ENCODE measurements around the gene NEU4. TPM values are rescaled to one million over a fixed set of nuclear protein-coding genes. Genes with fewer than 3 reads are reported as not detected.

Gene NEU4
- total and polyA plus RNA-seq, 9 of the 15 experiments (the other 6 are each of a cell fraction or from before 2014, with no cell fraction given), result 0.01 to 0.40 TPM; not detected in 7

- no peak overlapping the region for H2AFZ ChIP-seq (ENCODE audit: low read depth, low read length)
- no peaks in the 10 kb centered on the region for H4K20me1 ChIP-seq (replicated peaks; ENCODE audit: control insufficient read depth, insufficient read depth, low read length)
- CTCF ChIA-PET (ENCODE audit: low intra/inter-chr PET ratio), result no interaction called here
- H3K4me1 ChIP-seq (replicated peaks in 1 of 2; ENCODE audit: control insufficient read depth in 2 of 2, insufficient read depth in 2 of 2, low read length in 2 of 2), result peaks cover 0 to 73% of the 10 kb centered on the region in 2 experiments; a peak in 3 of 5 replicates
- H3K36me3 ChIP-seq (ENCODE audit: control insufficient read depth, insufficient read depth, low read length), result no peaks in the 10 kb centered on the region
- in situ Hi-C loops (cut with MboI), result no loop called here
- FAIRE-seq, result no peak
- WGBS (ENCODE audit: insufficient coverage, low coverage, missing lambda C conversion rate), result 30% methylated on average over 15 of the region's 48 CpGs
- peak overlapping the region in 1 of 2 experiments; percentile 6; a peak in 2 of 4 replicates for H3K9ac ChIP-seq (ENCODE audit: insufficient read depth in 1 of 2, low read depth in 2 of 2, low read length in 2 of 2)
- no peaks in the 10 kb centered on the region for H3K9me3 ChIP-seq (replicated peaks; ENCODE audit: control insufficient read depth, insufficient read depth, low read depth, low read length)
- BruUV-seq (replicated peaks), result no TSS peak
- no peaks in the 10 kb centered on the region for H3K27me3 ChIP-seq (ENCODE audit: control insufficient read depth in 2 of 2, insufficient read depth in 2 of 2, low read length in 2 of 2)
- POLR2A ChIA-PET, result interaction anchor here (0.6 kb wide), 1 partner anchor 22 kb away, joined by 3 read pairs; no protein-coding TSS in a partner anchor
- intact Hi-C loops (cut with micrococcal nuclease), result no loop called here
- H3K79me2 ChIP-seq (ENCODE audit: control insufficient read depth, insufficient read depth, low read length), result no peaks in the 10 kb centered on the region
- no peak overlapping the region for H3K4me3 ChIP-seq
- H3K9me1 ChIP-seq (ENCODE audit: control insufficient read depth, insufficient read depth, low read length), result no peaks in the 10 kb centered on the region
- no peak overlapping the region for H3K27ac ChIP-seq (ENCODE audit: extremely low read depth, low read depth, low read length)
- DNase-seq (ENCODE audit: extremely low read depth in 1 of 4, low spot score in 3 of 4), result no peak
- H3K4me2 ChIP-seq (ENCODE audit: insufficient read depth, low read length), result no peak overlapping the region
- TF ChIP-seq KDM1A (IDR thresholded peaks at IDR 0.05), result no peak
- TF ChIP-seq GABPB2 (CRISPR knock-in tag; conservative IDR thresholded peaks at IDR 0.05), result no peak
- TF ChIP-seq HNRNPL (IDR thresholded peaks at IDR 0.05; ENCODE audit: low read depth, low read length), result 0 out of 2 replicates have a peak, but pooled peaks have one; percentile 35
- peak; percentile 83 for TF ChIP-seq ZBTB33 (CRISPR knock-in tag; IDR thresholded peaks at IDR 0.05)
- no peak for TF ChIP-seq ETV6 (IDR thresholded peaks at IDR 0.05; ENCODE audit: borderline replicate concordance in 1 of 2, low read depth in 2 of 2, low read length in 1 of 2)
- TF ChIP-seq ETV6 (CRISPR knock-in tag; IDR thresholded peaks at IDR 0.05; ENCODE audit: borderline replicate concordance), result no peak
- TF ChIP-seq ZNF518B (CRISPR knock-in tag; IDR thresholded peaks at IDR 0.05), result no peak
- no peak for TF ChIP-seq FOXJ3 (CRISPR knock-in tag; IDR thresholded peaks at IDR 0.05)
- TF ChIP-seq EHMT2 (IDR thresholded peaks at IDR 0.05), result no peak
- TF ChIP-seq THRAP3 (IDR thresholded peaks at IDR 0.05; ENCODE audit: borderline replicate concordance), result no peak
- TF ChIP-seq ZFP91 (CRISPR knock-in tag; IDR thresholded peaks at IDR 0.05), result no peak
- no peak for TF ChIP-seq ARNT (IDR thresholded peaks at IDR 0.05)
- no peak for TF ChIP-seq ZNF444 (CRISPR knock-in tag; IDR thresholded peaks at IDR 0.05)
- TF ChIP-seq CBX2 (IDR thresholded peaks at IDR 0.05; ENCODE audit: insufficient read depth, low read length, poor library complexity, severe bottlenecking), result no peak
- no peak; the same call in 2 of the 3 replicates for ATAC-seq
Observed at GRCh38 chr2:241815477-241816430, 6.8 kb downstream of the NEU4 start.

Data from K562 (cell line).